DND-41 (cell line): ENCODE data around the gene RNF215.

Source experiments
- EZH2 ChIP-seq: IDR thresholded peaks from 3 replicates; pipeline ENCODE4 v1.6.1; 2012; ENCODE audit warnings: borderline replicate concordance, low read depth, mild to moderate bottlenecking, moderate library complexity, low read length, inconsistent platforms; ENCODE audit not compliant: severe bottlenecking
- TF ChIP-seq, protein P1 (sequence below): IDR thresholded peaks from 2 replicates; pipeline ENCODE4 v1.5.1; 2012; ENCODE audit warnings: borderline replicate concordance, low read length, moderate library complexity, mild to moderate bottlenecking; ENCODE audit not compliant: poor library complexity, severe bottlenecking; ENCODE audit errors: extremely low read depth

DNA sequence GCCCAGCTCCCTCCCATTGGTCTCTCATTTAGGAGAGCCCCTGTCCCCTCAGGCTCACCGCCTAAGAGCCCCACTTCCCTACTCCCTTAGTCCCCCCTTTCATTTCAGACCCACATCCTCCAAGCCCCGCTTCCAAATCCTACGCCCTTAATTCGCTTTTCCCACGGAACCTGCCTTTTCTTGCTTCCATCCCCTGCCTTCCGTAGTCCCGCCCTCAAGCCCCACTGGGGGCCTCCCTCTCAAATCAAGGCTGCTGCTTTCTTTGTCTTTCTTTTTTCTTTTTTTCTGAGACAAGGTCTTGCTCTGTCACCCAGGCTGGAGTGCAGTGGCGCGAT is 30.0 kb downstream of the RNF215 start:
- TF ChIP-seq, protein P1, sequence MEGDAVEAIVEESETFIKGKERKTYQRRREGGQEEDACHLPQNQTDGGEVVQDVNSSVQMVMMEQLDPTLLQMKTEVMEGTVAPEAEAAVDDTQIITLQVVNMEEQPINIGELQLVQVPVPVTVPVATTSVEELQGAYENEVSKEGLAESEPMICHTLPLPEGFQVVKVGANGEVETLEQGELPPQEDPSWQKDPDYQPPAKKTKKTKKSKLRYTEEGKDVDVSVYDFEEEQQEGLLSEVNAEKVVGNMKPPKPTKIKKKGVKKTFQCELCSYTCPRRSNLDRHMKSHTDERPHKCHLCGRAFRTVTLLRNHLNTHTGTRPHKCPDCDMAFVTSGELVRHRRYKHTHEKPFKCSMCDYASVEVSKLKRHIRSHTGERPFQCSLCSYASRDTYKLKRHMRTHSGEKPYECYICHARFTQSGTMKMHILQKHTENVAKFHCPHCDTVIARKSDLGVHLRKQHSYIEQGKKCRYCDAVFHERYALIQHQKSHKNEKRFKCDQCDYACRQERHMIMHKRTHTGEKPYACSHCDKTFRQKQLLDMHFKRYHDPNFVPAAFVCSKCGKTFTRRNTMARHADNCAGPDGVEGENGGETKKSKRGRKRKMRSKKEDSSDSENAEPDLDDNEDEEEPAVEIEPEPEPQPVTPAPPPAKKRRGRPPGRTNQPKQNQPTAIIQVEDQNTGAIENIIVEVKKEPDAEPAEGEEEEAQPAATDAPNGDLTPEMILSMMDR, result no peak
- TF ChIP-seq EZH2, result no peak
